Activated CD4-positive, CD25-positive, alpha-beta regulatory T cell treated with anti-CD3 and anti-CD28 coated beads, Interleukin-2, amount 50 U/mL, for 72 hours (primary cell): Measurements from ENCODE around the gene USP30.

Experiments used
- DNase-seq: peaks from one replicate; pipeline ENCODE4 v3.0.0; 2021

USP30 gene

DNA sequence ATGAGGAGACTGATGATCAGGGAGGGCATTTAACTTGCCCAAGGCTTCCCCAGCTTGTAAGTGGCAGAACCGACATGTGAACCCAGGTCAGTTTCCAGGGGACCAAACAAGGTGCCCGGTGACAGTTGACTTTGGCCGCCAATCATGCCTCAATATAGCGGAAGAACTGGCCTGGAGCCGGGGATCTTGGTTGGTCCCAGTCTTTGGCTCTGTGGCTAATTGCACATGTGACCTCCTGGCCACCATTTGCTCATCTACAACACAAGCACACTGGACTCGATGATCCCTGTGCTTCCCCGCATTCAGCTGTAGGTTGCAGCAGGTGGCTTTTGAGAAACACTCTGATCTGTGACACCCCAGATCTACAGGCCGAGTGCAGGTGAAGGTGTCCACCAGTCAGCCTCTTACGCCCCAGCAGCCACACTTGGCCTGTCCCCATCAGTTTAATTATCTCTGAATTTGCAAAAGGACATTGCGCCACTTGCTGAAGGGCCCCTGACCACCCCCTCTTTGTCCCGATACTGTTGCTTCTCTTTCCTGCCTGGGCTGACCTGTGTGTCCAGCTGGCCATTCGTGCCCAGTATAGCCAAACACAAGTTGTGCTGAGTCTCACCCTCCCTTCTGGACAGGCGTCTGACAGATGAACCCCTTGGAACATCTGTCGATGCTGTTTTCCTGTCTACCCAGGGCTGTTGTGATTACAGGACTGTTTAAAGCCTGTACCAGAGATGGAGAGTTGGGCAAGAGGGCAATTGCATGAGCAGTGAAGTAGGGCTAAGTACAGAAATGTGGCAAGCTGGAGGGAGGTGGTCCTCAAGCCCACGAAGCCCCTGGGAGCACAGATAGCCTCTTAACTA, 78.1 kb downstream of the USP30 start:
- DNase-seq = no peak

DNA sequence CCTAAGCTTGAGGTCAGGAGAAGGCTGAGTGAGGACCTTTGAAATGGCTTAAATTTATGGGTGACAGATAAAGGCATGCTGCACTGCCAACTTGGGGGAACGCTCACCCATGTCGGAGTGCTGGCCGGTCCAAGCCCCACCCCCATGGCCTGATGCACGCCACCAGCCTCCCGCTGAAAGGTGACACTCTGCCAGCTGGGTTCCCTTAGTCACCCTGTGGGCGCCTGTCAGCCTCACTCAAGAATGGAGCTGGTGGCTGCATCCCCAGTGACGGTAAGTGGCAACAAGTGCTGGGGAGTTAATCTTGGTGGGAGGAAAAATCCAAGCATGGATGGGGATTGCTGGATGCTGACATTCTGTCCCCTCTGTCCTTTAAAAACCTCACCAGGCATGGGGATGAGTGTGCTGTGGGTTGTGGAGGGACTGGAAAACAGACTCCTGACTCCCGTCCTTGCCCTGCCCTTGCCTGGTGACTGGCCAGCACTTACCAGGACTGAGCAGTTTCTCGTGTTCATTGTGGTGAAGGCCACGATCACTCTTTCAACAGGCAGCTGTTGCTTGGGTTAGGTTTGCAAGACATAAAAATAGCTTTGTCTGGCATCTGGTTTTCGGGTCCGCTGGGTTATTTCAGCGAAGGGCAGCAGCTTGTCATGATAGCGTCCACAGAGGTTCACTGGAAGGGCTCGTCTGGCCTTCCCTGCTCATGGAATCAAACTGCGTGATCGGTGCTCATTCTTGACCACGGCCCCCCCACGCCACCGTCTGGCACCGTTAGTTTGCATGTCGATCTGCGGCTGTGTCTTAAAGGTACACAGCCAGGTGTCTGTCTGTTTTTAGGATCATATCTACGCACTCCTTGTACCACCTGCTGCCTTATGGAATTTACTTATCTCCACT, 79.0 kb downstream of the USP30 start:
- DNase-seq = no peak

DNA sequence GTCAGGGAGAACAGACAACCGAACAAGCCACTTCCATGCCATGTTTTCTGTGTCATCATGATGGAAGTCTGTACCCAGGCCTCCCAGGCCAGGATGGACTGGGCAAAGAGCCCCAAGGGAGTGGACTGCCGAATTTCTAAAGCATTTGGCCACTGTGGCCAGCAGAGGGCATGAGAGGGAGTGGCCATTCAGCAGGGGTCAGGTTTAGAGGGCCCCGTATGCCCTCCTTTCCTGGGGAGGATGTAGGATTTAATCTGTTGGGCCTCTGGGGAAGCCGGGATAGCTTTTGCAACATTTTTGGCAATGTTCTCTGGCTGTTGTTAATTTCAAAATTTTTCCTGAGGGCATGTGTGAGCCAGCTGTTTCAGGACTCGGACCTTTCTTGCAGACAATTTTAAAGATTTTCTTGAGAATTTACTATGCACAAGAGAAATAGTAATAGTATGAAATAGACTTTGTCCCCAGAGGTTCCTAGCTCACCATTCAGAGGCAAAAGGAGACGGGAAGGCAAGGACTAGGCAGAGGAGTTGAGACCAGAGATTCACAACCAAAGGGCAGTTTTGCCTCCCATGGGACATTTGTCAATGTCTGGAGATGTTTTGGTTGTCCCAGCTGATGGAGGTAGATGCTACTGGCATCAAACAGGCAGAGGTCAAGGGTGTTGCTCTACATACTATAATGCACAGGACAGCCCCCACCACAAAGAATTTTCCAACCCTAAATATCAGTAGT, 82.0 kb downstream of the USP30 start:
- no peak for DNase-seq

DNA sequence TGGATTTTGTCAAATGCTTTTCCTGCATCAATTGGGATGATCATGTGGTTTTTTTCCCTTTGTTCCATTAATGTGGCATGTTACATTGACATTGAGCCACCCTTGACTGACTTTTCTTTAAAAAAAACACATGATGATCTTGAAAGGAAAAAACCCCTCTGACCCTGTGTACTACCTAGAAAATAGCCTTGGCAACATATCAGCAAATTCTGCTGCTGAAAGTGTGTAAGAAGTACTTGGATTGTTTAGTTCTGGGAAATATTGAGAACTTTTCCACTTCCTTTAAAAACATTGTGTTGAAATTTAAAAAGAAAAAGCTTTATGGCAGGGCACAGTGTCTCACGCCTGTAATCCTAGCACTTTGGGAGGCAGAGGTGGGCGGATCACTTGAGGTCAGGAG, 84.7 kb downstream of the USP30 start:
- DNase-seq = no peak
